Astrocyte of the spinal cord (primary cell): ENCODE data around the gene CCDC12.

ENCODE experiments used
- DNase-seq: peaks from one replicate; pipeline ENCODE4 v3.0.0; 2011; ENCODE audit warnings: low read depth, low spot score
- H3K4me3 ChIP-seq: 2 replicates; pipeline ENCODE4 v1.5.1; 2011; ENCODE audit warnings: low read depth, mild to moderate bottlenecking, low read length, moderate library complexity
- in situ Hi-C: cut with HindIII; loops from 2 replicates; pipeline ENCODE4 v1.10.0; 2017; ENCODE audit warnings: low sequenced_read_pairs
- TF ChIP-seq, protein P1 (sequence below): IDR thresholded peaks from 2 replicates; pipeline ENCODE4 v1.5.1; 2012; ENCODE audit warnings: low read depth, mild to moderate bottlenecking, low read length, inconsistent platforms

CCDC12 gene

DNA sequence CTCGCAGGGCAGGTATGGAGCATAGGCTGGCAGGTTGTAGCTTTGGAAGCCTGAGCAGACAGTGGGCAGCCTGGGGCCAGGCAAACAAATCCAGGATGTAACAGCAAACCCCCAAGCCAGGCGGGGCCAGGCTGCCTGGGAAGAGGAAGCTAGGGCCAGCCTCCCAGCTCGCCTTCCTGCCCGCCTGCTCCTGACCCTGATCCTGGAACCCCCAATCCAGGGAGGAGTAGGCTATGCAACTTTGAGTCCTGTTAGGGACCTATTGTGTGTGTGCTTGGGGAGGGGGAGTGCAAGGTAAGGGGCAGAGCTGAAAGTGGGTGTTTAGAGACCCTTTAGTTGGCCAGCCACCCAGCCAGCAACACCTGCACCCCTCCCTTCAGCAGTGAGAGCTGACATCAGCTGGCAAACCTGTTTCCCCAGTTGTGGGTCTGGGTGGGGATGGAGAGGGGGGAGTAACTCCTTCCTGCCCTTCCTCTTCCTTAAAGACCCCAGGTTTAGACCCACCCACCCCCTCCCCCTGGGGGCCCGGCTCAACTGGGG, 5.5 kb upstream of the CCDC12 start:
- no peak for DNase-seq
- TF ChIP-seq, protein P1, sequence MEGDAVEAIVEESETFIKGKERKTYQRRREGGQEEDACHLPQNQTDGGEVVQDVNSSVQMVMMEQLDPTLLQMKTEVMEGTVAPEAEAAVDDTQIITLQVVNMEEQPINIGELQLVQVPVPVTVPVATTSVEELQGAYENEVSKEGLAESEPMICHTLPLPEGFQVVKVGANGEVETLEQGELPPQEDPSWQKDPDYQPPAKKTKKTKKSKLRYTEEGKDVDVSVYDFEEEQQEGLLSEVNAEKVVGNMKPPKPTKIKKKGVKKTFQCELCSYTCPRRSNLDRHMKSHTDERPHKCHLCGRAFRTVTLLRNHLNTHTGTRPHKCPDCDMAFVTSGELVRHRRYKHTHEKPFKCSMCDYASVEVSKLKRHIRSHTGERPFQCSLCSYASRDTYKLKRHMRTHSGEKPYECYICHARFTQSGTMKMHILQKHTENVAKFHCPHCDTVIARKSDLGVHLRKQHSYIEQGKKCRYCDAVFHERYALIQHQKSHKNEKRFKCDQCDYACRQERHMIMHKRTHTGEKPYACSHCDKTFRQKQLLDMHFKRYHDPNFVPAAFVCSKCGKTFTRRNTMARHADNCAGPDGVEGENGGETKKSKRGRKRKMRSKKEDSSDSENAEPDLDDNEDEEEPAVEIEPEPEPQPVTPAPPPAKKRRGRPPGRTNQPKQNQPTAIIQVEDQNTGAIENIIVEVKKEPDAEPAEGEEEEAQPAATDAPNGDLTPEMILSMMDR, result no peak
- in situ Hi-C loops, result no loop called here
- no peak overlapping the region for H3K4me3 ChIP-seq

DNA sequence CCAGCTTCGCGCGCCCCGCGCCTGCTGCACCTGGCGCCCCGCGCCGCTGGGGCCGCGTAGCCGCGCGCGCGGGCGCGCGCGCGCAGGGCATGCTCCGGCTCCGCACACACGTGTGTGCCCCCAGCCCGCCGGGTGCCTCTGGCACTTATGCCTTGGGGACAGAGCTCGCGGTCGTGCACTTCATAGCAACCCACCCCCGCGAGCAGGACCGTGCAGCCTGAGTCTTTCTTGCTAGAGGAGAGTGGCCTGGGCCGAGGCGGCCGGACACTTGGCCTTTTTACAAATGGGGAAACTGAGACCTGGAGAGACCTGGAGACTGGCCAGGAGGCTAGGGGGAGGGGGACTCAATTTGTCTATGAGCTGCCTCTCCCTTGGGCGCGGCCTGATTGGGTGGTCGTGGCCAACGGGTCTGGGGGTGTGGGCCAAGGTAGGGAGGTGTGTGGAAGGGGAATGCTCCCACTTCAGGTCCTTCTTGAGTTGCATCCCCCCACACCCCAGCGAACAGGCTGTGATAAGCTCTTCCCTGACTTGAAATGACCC, 3.5 kb upstream of the CCDC12 start:
- in situ Hi-C loops, result no loop called here
- DNase-seq, result no peak

DNA sequence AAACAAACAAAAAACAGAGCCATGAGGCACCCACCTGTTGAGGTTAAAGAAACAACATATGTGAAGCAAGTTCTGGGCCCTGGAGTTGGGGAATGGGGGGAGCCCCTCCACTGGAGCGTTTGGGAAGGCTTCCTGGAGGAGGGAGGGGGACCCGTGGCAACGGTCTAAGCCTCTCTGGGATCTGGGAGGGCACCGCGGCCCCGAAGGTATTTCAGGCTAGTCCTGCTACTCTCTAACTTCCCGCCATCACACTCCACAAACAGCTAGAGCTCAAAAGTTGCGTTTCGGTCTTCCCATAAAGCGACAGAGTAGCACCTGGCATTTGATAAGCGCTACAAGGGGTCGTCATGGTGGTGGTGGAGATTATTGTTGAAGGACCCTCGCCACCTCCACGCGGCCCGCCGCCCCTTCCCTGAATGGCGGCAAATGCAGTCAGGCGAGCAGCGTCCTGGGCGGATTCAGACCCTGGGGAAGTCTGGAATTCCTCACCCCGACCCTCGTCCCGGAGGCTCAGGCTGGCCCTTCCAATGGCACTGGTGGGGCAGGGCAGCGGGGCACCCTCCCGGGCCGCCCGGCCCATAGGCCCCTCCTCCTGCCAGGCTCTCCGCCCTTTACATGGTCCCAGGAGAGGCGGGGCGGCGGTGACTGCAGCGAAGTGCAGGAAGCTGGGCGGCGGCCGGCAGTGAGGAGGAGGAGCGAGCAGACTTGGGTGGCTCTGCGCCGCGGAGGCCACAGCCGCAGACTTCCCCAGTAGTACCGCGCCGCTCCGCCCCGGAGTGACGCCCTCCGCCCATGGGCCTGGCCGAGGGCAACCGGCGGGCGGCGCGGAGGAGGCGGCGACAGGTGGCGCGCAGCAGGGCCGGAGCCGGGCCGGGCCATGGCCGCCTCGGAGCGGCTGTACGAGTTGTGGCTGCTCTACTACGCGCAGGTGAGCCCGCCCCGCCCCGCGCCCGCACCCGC, 2.7 kb upstream of the CCDC12 start, which contains the start of gene NBEAL2:
NBEAL2 (plus strand) TSS at position 682 of the 960 bp plus-strand sequence; CDS start at position 878, 196 bp downstream.
- TF ChIP-seq, protein P1, result no peak
- peak within 1 kb of the TSS; percentile 55 for H3K4me3 ChIP-seq
- peak; percentile 90 for DNase-seq
- in situ Hi-C loops, result no loop called here

More for the DNA sequence above, 3.5 kb upstream of the CCDC12 start:
- H3K4me3 ChIP-seq, result peak overlapping the region; percentile 55
- TF ChIP-seq, protein P1, result no peak

DNA sequence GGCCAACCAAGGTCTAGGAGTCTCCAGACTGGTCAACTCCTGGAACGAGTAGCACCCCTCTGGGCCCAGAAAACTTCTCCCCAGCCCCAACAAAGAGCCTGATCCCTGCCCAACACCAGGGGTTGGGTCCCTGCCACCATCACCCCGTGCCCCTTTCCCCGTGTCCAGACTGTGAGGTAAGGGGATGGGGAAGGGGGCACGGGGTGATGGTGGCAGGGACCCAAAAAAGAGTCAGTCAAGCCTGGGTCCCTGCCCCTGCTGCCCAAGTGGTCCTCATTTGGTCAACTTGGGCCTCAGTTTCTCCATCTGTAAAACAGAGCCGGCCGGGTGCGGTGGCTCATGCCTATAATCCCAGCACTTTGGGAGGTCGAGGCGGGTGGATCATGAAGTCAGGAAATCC, 1.8 kb upstream of the CCDC12 start:
- in situ Hi-C loops, result no loop called here
- no peak for DNase-seq
- TF ChIP-seq, protein P1, result no peak
- no peak overlapping the region for H3K4me3 ChIP-seq

DNA sequence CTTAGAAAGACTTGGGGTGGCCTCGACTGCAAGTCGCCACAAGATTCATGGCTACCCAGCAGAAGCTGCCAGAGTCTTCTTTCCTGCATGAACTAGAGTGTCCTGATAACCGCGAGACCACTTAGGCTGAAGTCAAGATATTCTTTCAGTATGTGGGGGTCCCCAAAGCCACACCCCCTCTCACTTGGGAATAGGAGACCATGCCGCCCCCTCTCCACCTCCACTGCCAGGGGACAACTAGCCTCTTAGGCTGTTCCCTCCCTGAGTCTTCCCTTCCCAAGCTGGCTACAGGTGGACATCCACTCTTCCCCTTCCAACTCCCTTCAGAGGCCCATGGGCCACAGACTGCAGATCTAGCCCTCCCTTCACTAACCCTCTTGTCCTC, 1.3 kb upstream of the CCDC12 start:
- in situ Hi-C loops, result no loop called here
- no peak for DNase-seq
- no peak overlapping the region for H3K4me3 ChIP-seq
- TF ChIP-seq, protein P1, result no peak

DNA sequence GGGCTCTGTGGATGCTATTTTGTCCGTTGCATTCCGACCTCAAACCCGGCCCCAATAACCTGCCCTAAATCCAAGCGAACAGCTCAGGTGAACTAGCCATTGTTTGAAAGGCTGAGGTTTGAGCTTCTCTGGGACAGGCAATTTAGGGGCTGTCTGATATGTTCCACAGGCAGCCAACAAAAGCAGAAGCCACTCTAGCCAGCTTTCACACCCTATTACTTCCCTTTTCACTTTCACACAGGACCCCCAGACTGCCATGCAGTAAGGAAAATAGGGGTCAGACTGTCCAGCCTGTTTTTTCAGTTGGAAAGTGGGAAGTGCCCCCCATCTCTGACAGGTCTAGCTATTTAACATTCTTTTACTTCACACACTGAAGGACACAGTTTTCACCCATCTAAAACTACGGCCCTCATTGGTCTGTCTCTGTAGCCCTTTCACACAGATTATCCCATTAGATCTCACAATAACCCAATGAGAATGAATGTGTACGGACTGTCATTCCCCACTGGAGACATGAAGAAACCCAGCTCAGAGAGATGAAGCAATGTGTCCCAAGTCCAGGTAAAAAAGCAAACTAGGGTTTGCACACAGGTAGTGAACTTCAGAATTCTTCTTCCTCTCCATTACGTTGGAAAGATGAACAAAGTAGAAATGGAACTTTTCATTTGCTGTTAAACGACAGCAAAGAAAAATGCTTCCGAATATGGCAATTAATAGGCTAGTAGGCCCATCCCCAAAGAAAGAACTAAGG, 1.9 kb downstream of the CCDC12 start:
- in situ Hi-C loops, result no loop called here
- no peak for DNase-seq
- no peak overlapping the region for H3K4me3 ChIP-seq
- TF ChIP-seq, protein P1, result no peak
